HCT116 (cell line): ENCODE results near the gene IQCK.

Experiments used
- CEBPB ChIP-seq: IDR thresholded peaks from 2 replicates; pipeline ENCODE4 v1.6.1; 2012; ENCODE audit warnings: low read depth
- CTCF ChIP-seq, 3 experiments: fragments of 200-600 bp in 1 of 3; sonication (generic) in 1 of 3; IDR thresholded peaks in 2 of 3; conservative IDR thresholded peaks in 1 of 3; 2 replicates each; pipeline ENCODE4 v1.5.1; 2012 to 2017; ENCODE audit warnings: low read depth in 2 of 3, low read length in 2 of 3, antibody characterized with exemption in 1 of 3, borderline replicate concordance in 1 of 3, control low read depth in 1 of 3, mild to moderate bottlenecking in 1 of 3, mixed read lengths in 1 of 3, mixed run types in 1 of 3, moderate library complexity in 1 of 3; ENCODE audit not compliant: insufficient read depth in 1 of 3
- EZH2 ChIP-seq: fragments of 200-600 bp; sonication (generic); IDR thresholded peaks from 2 replicates; pipeline ENCODE4 v1.6.1; 2017; ENCODE audit warnings: antibody characterized with exemption, mixed run types
- POLR2A ChIP-seq: IDR thresholded peaks from 2 replicates; pipeline ENCODE4 v1.7.0; 2011; ENCODE audit warnings: borderline replicate concordance; ENCODE audit not compliant: insufficient read depth, insufficient read length; ENCODE audit errors: extremely low read depth
- POLR2AphosphoS5 ChIP-seq: IDR thresholded peaks from 2 replicates; pipeline ENCODE4 v1.6.1; 2011; ENCODE audit warnings: mild to moderate bottlenecking, low read depth, low read length, moderate library complexity
- YY1 ChIP-seq: IDR thresholded peaks from 2 replicates; pipeline ENCODE4 v1.6.1; 2011; ENCODE audit warnings: low read length, low read depth, moderate library complexity, mild to moderate bottlenecking; ENCODE audit not compliant: insufficient replicate concordance; ENCODE audit errors: extremely low read depth

GRCh38 chr16:19875900-19876299 lies 157.8 kb downstream of the IQCK start:
- no peak for TF ChIP-seq YY1
- no peak for TF ChIP-seq CTCF (IDR thresholded peaks at IDR 0.05 in 2 of 3, conservative IDR thresholded peaks at IDR 0.05 in 1 of 3; ENCODE audit: borderline replicate concordance in 1 of 3, insufficient read depth in 1 of 3, low read depth in 2 of 3, low read length in 2 of 3)
- TF ChIP-seq POLR2AphosphoS5, result no peak
- no peak for TF ChIP-seq POLR2A
- TF ChIP-seq EZH2, result no peak
- no peak for TF ChIP-seq CEBPB
